Rectal smooth muscle tissue (tissue), 1 donor: ENCODE results near the gene NOCT.

Experiments used
- H3K27ac ChIP-seq: one replicate; pipeline ENCODE4 v1.7.0; 2013; ENCODE audit warnings: low read depth, low read length, inconsistent platforms
- H3K27me3 ChIP-seq: one replicate; pipeline ENCODE4 v1.7.0; 2013; ENCODE audit warnings: low read length; ENCODE audit not compliant: control insufficient read depth, insufficient read depth
- H3K36me3 ChIP-seq: one replicate; pipeline ENCODE4 v1.7.0; 2013; ENCODE audit warnings: low read length; ENCODE audit not compliant: control insufficient read depth, insufficient read depth
- H3K4me1 ChIP-seq: one replicate; pipeline ENCODE4 v1.7.0; 2013; ENCODE audit warnings: low read length; ENCODE audit not compliant: control insufficient read depth, insufficient read depth
- H3K4me3 ChIP-seq: one replicate; pipeline ENCODE4 v1.7.0; 2013; ENCODE audit warnings: low read length
- H3K9ac ChIP-seq: one replicate; pipeline ENCODE4 v1.7.0; 2013; ENCODE audit warnings: low read length

NOCT gene

GRCh38 chr4:139076016-139076744, 60.6 kb downstream of the NOCT start:
- Histone ChIP-seq H3K27ac (peak overlapping the region; percentile 78), H3K9ac (no peak overlapping the region), H3K4me1 (peaks cover 20% of the 10 kb centered on the region), H3K27me3 (no peaks in the 10 kb centered on the region), H3K36me3 (peaks cover 4% of the 10 kb centered on the region), H3K4me3 (no peak overlapping the region)

- Histone ChIP-seq H3K27ac (peak overlapping the region; percentile 78), H3K4me1 (peaks cover 25% of the 10 kb centered on the region), H3K36me3 (no peaks in the 10 kb centered on the region), H3K27me3 (no peaks in the 10 kb centered on the region), H3K4me3 (no peak overlapping the region), H3K9ac (no peak overlapping the region)
Measured at GRCh38 chr4:139077567-139078355, 62.2 kb downstream of the NOCT start.

GRCh38 chr4:139078926-139079325, 63.3 kb downstream of the NOCT start:
- Histone ChIP-seq H3K36me3 (no peaks in the 10 kb centered on the region), H3K4me1 (peaks cover 25% of the 10 kb centered on the region), H3K9ac (no peak overlapping the region), H3K4me3 (no peak overlapping the region), H3K27me3 (no peaks in the 10 kb centered on the region), H3K27ac (peak overlapping the region; percentile 30)

GRCh38 chr4:139082750-139083606, 67.4 kb downstream of the NOCT start:
- Histone ChIP-seq H3K9ac (peak overlapping the region; percentile 99), H3K27me3 (no peaks in the 10 kb centered on the region), H3K4me1 (peaks cover 15% of the 10 kb centered on the region), H3K4me3 (peak overlapping the region; percentile 99), H3K27ac (peak overlapping the region; percentile 94), H3K36me3 (no peaks in the 10 kb centered on the region)

GRCh38 chr4:139083607-139083955, 68.0 kb downstream of the NOCT start:
- peak overlapping the region; percentile 99 for H3K4me3 ChIP-seq
- peak overlapping the region; percentile 99 for H3K9ac ChIP-seq
- peaks cover 12% of the 10 kb centered on the region for H3K4me1 ChIP-seq

GRCh38 chr4:139083956-139084803, 68.6 kb downstream of the NOCT start:
- Histone ChIP-seq H3K4me3 (peak overlapping the region; percentile 99), H3K27me3 (no peaks in the 10 kb centered on the region), H3K36me3 (no peaks in the 10 kb centered on the region), H3K27ac (peak overlapping the region; percentile 94), H3K4me1 (peaks cover 11% of the 10 kb centered on the region), H3K9ac (peak overlapping the region; percentile 99)

More at GRCh38 chr4:139083607-139083955, 68.0 kb downstream of the NOCT start:
- no peaks in the 10 kb centered on the region for H3K36me3 ChIP-seq
- peak overlapping the region; percentile 94 for H3K27ac ChIP-seq
- no peaks in the 10 kb centered on the region for H3K27me3 ChIP-seq

GRCh38 chr4:139084804-139085093, 69.2 kb downstream of the NOCT start:
- Histone ChIP-seq H3K27me3 (no peaks in the 10 kb centered on the region), H3K27ac (peak overlapping the region; percentile 94), H3K4me3 (peak overlapping the region; percentile 60), H3K4me1 (peaks cover 10% of the 10 kb centered on the region), H3K36me3 (no peaks in the 10 kb centered on the region), H3K9ac (peak overlapping the region; percentile 80)

GRCh38 chr4:139085141-139085540, 69.6 kb downstream of the NOCT start:
- Histone ChIP-seq H3K27ac (no peak overlapping the region), H3K9ac (no peak overlapping the region)

GRCh38 chr4:139092271-139092670, 76.7 kb downstream of the NOCT start:
- no peak overlapping the region for H3K27ac ChIP-seq
- H3K27me3 ChIP-seq, result no peaks in the 10 kb centered on the region
- H3K4me1 ChIP-seq, result no peaks in the 10 kb centered on the region
- H3K9ac ChIP-seq, result no peak overlapping the region
- no peaks in the 10 kb centered on the region for H3K36me3 ChIP-seq
- H3K4me3 ChIP-seq, result no peak overlapping the region

More at GRCh38 chr4:139085141-139085540, 69.6 kb downstream of the NOCT start:
- H3K4me3 ChIP-seq, result peak overlapping the region; percentile 60
- H3K27me3 ChIP-seq, result no peaks in the 10 kb centered on the region
- no peaks in the 10 kb centered on the region for H3K36me3 ChIP-seq
- H3K4me1 ChIP-seq, result peaks cover 10% of the 10 kb centered on the region
